ENCODE results near the gene TBX3. TPM values are rescaled to one million over a fixed set of nuclear protein-coding genes. Genes with fewer than 3 reads are reported as not detected.

Gene TBX3
- total RNA-seq, 4 donors from 2014 or later = 15.2 to 48.1 (median 35.4) TPM

DNA sequence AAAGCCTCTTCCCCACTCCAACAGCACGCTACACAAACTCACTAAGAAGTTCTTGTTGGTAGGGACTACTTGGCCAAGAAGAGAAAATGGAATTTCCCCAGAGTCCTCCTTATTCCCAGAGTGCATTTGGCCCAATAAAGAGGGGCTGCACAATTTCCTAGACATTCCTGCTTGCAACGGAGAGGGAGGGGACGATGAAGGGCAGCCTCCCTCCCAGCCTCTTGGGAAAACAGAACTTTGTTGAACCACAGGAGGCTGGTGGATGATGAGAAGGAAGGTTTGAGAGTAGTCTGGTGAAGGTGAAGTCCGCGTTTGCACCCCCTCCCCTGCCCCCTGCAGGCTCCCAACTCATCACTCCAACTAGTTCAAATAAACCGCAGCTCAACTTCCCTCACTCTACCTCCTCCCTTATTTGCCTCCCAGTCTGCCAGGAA lies 19.1 kb upstream of the TBX3 start:
- WGBS, 2 donors = 15 to 19% methylated on average over 6 of the region's 6 CpGs
- no peak for DNase-seq (ENCODE audit: low spot score in 2 of 2)
- TF ChIP-seq, protein P1, sequence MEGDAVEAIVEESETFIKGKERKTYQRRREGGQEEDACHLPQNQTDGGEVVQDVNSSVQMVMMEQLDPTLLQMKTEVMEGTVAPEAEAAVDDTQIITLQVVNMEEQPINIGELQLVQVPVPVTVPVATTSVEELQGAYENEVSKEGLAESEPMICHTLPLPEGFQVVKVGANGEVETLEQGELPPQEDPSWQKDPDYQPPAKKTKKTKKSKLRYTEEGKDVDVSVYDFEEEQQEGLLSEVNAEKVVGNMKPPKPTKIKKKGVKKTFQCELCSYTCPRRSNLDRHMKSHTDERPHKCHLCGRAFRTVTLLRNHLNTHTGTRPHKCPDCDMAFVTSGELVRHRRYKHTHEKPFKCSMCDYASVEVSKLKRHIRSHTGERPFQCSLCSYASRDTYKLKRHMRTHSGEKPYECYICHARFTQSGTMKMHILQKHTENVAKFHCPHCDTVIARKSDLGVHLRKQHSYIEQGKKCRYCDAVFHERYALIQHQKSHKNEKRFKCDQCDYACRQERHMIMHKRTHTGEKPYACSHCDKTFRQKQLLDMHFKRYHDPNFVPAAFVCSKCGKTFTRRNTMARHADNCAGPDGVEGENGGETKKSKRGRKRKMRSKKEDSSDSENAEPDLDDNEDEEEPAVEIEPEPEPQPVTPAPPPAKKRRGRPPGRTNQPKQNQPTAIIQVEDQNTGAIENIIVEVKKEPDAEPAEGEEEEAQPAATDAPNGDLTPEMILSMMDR (IDR thresholded peaks at IDR 0.05) = no peak
- no peak for TF ChIP-seq POLR2A (IDR thresholded peaks at IDR 0.05)
- intact Hi-C loops (cut with DNase I; ENCODE audit: low total_unique reads) = no loop called here
- no peak overlapping the region for H3K4me3 ChIP-seq (ENCODE audit: low read depth, poor library complexity, severe bottlenecking)

DNA sequence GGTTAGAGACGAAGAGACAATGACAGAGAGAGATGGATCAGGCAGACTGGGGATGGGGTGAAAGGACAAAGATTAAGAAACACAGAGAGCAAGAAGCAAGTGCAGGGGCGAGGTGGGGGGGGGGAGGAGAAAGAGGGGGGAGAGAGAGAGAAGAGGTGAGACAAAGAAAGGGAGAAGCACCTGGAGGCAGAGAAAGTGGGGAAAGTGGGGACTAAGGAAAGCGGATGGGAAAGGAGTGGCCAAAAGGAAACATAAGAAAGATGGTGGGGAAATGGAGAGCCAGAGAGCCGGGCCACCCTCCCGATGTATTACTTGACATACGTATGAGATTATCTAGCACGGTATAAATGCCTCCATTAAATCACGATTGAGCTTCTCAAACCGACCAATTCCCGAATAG lies 18.5 kb upstream of the TBX3 start:
- H3K4me3 ChIP-seq (ENCODE audit: low read depth, poor library complexity, severe bottlenecking) = no peak overlapping the region
- intact Hi-C loops (cut with DNase I; ENCODE audit: low total_unique reads) = no loop called here
- WGBS, 2 donors = 22 to 37% methylated on average over 10 of the region's 10 CpGs
- TF ChIP-seq POLR2A (IDR thresholded peaks at IDR 0.05) = no peak
- TF ChIP-seq, protein P1 (IDR thresholded peaks at IDR 0.05) = no peak
- DNase-seq (ENCODE audit: low spot score in 2 of 2) = no peak

DNA sequence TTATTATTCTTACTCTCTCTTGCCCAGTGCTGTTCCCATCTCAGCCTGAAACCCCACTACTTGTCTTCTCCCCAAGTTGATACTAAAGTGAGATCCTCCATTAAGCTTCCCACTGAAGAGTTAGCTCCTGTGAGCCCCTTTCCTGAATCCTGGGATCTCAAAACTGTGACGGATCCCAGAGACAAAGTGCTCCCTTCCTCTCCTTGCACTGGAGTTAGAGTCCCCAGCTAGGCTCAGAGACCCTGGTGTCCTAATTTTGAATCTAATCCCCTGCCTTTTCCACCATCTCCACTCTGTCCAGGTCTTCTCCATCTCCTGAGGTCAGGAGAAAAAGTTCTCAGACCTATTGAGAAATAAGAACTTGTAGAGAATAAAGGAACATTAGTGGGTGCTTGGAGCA lies 17.6 kb upstream of the TBX3 start:
- no peak for TF ChIP-seq POLR2A (IDR thresholded peaks at IDR 0.05)
- TF ChIP-seq, protein P1 (IDR thresholded peaks at IDR 0.05) = no peak
- DNase-seq (ENCODE audit: low spot score in 2 of 2) = no peak
- no peak overlapping the region for H3K4me3 ChIP-seq (ENCODE audit: low read depth, poor library complexity, severe bottlenecking)
- intact Hi-C loops (cut with DNase I; ENCODE audit: low total_unique reads) = no loop called here
- WGBS, 2 donors = 62 to 78% methylated on average over 1 of the region's 1 CpG

DNA sequence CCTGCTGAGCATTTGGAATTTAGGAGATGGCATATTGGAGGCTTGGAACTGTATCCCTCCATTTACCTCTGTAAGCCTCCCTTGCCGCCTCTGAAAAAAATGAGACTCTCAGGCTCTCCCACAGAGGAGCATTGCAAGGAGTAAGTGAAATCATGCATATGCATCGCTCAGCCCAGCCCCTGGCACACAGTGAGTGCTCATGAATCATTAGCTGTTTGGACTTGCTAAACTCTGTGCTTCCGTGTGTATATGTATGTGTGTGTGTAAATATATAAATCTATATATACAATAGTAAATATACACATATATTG lies 17.1 kb upstream of the TBX3 start:
- no peak for DNase-seq (ENCODE audit: low spot score in 2 of 2)
- no peak overlapping the region for H3K4me3 ChIP-seq (ENCODE audit: low read depth, poor library complexity, severe bottlenecking)
- no peak for TF ChIP-seq POLR2A (IDR thresholded peaks at IDR 0.05)
- TF ChIP-seq, protein P1 (IDR thresholded peaks at IDR 0.05) = no peak
- intact Hi-C loops (cut with DNase I; ENCODE audit: low total_unique reads) = no loop called here
- WGBS, 2 donors = 42 to 45% methylated on average over 3 of the region's 3 CpGs

DNA sequence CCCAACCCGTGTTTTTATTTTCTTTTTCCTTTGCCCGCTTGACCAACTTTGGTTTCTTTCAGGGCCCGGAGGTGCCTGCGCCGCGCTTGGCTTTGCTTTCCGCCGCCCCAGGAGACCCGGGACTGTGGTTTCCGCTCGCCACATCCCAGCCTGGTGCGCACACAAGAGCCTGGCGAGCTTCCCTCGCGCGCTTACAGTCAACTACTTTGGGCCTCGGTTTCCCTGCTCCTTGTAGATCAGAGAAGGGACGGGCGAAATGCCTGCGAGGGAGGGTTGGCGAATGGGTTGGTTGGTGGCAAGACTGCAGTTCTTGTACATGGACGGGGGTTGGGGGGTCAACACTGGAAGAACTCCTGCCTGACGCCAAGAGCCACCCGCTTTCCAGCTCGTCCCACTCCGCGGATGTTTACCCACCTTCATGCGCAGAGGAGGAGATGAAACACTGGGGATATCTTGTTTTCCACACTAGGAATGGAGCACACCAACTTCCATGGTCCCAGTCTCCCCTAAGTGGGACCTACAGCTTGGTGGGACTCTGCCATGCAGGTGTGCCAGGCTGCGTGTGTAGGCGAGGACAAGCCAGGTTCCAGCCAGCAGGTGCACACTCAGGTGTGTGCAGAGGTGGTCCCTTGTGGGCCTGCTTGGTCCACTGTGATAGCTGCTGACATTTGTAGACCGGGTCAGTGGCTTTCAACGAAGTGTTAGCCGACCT lies 16.6 kb upstream of the TBX3 start:
- TF ChIP-seq, protein P1 (IDR thresholded peaks at IDR 0.05) = no peak
- TF ChIP-seq POLR2A (IDR thresholded peaks at IDR 0.05) = no peak
- WGBS, 2 donors = 44 to 47% methylated on average over 33 of the region's 33 CpGs
- intact Hi-C loops (cut with DNase I; ENCODE audit: low total_unique reads) = no loop called here
- no peak overlapping the region for H3K4me3 ChIP-seq (ENCODE audit: low read depth, poor library complexity, severe bottlenecking)
- no peak for DNase-seq (ENCODE audit: low spot score in 2 of 2)

All from lower leg skin (tissue), 4 donors.